ENCODE measurements around the gene RANBP9.

Gene RANBP9

GRCh38 chr6:13711733-13712598 is at the start of gene RANBP9:
RANBP9 (minus strand) TSS chr6:13711835; CDS start chr6:13711505, 330 bp downstream.
- peak; percentile 88 for DNase-seq

DNA sequence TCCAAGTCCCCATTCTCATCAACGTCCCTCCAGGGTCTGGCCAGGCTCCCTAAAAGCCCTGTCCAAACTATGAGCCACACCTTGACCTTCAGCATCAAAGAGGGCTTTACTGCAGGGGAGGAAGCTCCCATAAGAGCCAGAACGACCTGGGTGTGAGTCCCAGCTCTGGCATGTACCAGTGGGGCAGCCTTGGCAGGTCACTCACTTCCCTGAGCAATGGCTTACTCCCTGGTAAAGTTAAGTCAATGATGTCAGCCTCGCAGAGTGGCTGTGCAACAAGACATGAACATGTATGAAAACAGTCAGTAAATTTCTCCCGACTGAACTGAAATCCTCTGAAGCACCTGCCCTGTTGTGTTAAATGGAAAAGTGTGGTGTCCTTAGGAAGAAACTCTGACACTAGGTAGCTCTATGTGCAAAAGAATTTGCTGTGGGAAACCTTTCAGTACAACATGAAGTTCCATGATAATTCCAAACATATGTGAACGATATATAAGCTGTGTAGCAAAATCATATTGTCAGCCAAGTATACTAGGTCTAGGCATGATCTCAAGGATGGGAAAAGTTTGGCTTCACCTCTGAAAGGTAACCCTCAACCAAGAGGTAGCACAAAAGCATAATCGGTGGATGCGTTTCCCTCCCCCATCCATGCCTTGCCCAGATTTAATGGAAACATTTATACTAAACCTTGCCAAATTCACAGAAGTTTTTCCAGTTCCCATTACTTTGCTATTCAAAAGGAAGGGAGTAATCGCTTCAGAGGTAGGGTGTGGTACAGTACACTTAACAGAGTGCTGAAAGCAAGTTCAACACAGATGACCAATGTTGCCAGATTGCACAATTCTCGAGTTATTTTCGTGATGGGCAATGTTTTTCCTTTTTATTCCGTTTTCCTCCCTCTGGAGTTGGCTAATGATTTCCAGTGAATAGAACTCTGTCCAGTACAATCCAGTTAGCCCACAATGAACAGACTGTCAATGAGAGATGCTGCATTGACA is 49.0 kb upstream of the RANBP9 start:
- DNase-seq, result peak; percentile 36

DNA sequence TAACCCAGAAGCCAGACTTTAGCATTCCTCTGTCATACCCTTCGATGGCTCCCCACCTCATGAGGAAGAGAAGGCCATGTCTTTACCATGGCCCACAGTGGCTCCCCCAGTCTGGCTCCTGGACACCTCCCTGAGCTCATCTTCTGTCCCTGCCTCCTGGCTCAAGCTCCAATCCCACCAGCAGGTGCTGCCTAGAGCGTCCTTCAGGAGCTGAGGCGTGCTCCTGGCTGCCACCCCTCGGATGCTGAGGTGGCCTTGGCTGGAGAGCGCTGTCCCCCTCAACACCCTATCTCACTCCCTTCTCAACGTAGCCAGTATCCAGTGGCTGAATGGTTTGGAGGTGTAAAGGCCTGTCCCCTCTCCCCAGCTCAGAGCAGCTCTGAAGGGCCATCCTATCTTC is 47.4 kb upstream of the RANBP9 start:
- DNase-seq, result no peak

GRCh38 chr6:13754644-13755043 is 43.0 kb upstream of the RANBP9 start:
- DNase-seq, result no peak

DNA sequence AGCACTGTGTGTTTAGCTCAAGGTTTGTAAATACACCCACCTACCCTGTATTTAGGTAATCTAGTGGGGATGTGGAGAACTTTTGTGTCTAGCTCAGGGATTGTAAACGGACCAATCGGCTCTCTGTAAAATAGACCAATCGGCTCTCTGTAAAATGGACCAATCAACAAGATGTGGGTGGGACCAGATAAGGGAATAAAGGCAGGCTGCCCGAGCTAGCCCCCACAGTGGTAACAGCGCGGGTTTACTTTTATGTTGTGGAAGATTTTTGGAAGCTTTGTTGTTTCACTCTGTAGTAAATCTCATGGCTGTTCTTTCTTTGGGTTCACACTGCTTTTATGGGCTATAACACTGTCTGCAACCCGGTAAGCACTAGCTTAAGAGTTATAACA is 32.1 kb upstream of the RANBP9 start:
- DNase-seq, result no peak

DNA sequence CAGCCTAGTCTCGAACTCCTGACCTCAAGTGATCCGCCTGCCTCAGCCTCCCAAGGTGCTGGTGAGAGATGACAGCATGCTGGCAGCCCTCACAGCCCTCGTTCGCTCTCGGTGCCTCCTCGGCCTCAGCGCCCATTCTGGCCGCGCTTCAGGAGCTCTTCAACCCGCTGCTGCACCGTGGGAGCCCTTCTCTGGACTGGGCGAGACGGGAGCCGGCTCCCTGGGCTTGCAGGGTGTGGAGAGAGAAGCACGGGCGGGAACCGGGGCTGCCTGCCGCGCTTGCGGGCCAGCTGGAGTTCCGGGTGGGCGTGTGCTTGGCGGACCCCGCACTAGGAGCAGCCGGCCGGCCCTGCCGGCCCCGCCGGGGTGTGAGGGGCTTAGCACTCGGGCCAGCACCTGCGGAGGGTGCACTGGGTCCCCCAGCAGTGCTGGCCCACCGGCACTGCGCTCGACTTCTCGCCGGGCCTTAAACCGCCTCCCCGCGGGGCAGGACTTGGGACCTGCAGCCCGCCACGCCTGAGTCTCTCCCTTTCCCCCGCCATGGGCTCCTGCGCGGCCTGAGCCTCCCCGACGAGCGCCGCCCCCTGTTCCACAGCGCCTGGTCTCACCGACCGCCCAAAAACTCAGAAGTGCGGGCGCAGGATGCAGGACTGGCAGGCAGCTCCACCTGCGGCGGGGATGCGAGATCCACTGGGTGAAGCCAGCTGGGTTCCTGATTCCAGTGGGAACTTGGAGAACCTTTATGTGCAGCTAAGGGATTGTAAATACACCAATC is 31.5 kb upstream of the RANBP9 start:
- no peak for DNase-seq

DNA sequence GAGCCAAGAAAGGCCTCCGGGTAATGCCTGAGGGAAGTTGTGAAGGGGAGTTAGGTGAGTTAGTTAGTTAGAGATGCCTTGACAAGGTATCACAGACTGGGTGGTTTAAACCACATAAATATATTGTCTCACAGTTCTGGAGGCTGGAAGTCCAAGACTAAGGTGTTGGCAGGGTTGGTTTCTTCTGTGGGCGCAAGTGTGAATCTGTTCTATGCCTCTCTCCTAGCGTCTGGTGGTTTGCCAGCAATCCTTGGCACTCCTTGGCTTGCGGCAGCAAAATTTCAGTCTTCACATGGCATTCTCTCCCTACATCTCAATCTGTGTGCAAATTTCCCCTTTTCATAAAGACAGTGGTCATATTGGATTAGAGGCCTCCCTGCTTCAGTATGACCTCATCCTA is 29.7 kb upstream of the RANBP9 start:
- DNase-seq, result no peak

DNA sequence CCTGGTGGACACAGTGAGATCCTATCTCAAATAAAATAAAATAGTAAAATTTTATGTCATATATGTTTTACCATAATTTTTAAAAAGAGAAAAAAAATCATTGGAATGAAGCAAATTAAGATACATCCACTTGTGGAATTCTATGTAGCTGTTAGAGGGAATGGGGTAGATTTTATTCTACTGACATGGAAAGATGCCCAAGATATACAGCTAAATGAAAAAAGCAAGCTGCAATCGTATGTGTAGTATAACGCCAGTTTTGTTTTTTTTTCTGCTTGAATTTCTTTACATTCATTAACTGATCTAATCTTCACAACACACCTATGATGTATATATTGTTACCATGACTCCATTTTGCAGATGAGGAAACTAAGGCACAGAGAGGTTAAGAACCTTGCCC is 23.4 kb upstream of the RANBP9 start:
- DNase-seq, result no peak

- DNase-seq, result no peak
These were observed 21.7 kb upstream of the RANBP9 start for GRCh38 chr6:13733178-13733887.

GRCh38 chr6:13730704-13731103 is 19.1 kb upstream of the RANBP9 start:
- DNase-seq, result no peak

- no peak for DNase-seq
These were observed 18.3 kb upstream of the RANBP9 start for GRCh38 chr6:13729891-13730290.

- DNase-seq, result no peak
These were observed 13.9 kb upstream of the RANBP9 start for GRCh38 chr6:13725570-13725969.

DNA sequence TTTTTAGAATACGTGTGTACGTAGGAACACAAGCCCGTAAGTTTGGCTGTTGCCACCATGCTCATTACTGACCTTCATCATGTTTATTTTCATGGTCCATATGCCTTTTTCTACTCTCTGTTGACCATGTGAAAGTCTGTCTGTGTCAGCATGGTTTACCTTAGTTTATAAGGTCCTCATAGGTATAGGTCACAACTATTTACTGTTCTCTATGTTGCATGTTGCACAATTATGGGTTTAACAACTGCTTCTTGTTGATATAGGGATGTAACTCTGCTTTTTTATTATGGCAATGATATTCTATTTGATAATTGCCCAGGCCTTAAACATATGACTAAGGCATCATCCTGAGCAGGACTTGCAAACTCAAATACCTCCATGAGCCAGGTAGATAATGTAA is 13.4 kb upstream of the RANBP9 start:
- no peak for DNase-seq

GRCh38 chr6:13724182-13724581 is 12.5 kb upstream of the RANBP9 start:
- DNase-seq, result no peak

DNA sequence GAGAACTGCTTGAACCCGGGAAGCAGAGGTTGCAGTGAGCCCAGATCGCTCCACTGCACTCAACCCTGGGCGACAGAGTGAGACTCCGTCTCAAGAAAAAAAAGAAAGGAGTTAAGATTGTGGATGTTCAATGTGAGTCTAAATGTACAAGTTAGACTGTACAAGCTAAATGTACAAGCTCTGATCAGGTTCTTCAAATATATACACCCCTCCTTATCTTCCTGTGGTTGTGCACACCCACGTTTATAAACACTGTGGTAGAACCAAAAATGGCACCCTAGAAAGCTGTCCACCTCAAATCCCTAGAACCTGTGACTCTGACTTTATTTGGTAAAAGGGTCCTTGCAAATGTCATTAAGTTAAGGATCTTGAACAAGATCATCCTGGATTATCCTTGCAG is 11.2 kb upstream of the RANBP9 start:
- DNase-seq, result no peak

- no peak for DNase-seq
These were observed 6.5 kb upstream of the RANBP9 start for GRCh38 chr6:13718123-13718458.

DNA sequence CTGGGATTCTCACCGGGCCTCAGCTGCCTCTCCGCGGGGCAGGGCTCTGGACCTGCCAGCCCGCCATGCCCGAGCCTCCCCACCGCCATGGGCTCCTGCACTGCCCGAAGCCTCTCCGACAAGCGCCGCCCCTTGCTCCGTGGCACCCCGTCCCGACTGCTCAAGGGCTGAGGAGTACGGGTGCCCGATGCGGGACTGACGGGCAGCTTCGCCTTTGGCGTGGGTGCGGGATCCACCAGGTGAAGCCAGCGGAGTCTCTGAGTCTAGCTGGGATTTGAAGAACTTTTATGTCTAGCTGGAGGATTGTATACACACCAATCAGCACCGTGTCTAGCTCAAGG is 5.3 kb upstream of the RANBP9 start:
- DNase-seq, result no peak

GRCh38 chr6:13716225-13716954 is 4.8 kb upstream of the RANBP9 start:
- DNase-seq, result no peak

DNA sequence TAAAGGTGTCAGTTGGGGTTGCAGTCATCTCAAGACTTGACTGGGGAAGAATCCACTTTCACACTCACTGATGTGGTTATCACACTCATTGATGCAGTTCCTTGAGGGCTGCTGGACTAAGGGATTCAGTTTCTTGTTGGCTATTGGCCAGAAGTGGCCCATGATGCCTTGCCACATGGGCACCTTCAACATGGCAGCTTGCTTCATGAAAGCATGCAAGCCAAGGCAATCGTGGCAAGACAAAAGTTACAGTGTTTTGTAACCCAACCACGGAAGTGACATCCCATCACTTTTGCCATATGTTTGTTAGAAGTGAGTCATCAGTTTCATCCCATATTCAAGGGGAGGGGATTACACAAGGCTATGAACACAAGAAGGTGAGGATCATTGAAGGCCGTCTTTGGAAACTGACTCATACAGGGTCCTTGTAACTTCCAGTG is 3.8 kb upstream of the RANBP9 start:
- DNase-seq, result no peak

- no peak for DNase-seq
These were observed 914 bp upstream of the RANBP9 start for GRCh38 chr6:13712599-13712898.

GRCh38 chr6:13711324-13711732 is 307 bp downstream of the RANBP9 start:
- no peak for DNase-seq

Data from amniotic stem cell (primary cell).